Measurements from ENCODE around the gene BEX4. TPM values are rescaled to one million over a fixed set of nuclear protein-coding genes. Genes with fewer than 3 reads are reported as not detected.
"Not testable (repeated sequence)": the region's sequence is repeated elsewhere in the genome, so short reads cannot be mapped to it uniquely, and the experiment has no call there.

BEX4 gene
- total and polyA plus RNA-seq, 2 of the 4 experiments (the other 2 are of a cell fraction): 0.54 to 6.8 TPM

- H3K27me3 ChIP-seq (ENCODE audit: control insufficient read depth, insufficient read depth, low read length); intact Hi-C loops (cut with micrococcal nuclease); H3K56ac ChIP-seq (ENCODE audit: extremely low read depth, insufficient read depth, low read length); H3K4ac ChIP-seq (ENCODE audit: low read depth, low read length); H3K4me3 ChIP-seq (ENCODE audit: insufficient read depth, low read depth, low read length); H3K4me1 ChIP-seq (ENCODE audit: control insufficient read depth, insufficient read depth, low read length); H4K20me1 ChIP-seq (ENCODE audit: insufficient read depth, low read length); H3K9ac ChIP-seq (ENCODE audit: low read depth, low read length); H2BK20ac ChIP-seq (ENCODE audit: low read depth, low read length); H3K18ac ChIP-seq (ENCODE audit: low read depth, low read length); H4K91ac ChIP-seq (ENCODE audit: insufficient read depth, low read depth, low read length); H2AFZ ChIP-seq (replicated peaks; ENCODE audit: low read length, poor library complexity); ATAC-seq (ENCODE audit: low read depth); DNase-seq; POLR2A ChIA-PET (ENCODE audit: unreplicated experiment); H3K23ac ChIP-seq (ENCODE audit: low read depth, low read length); H3K14ac ChIP-seq (replicated peaks; ENCODE audit: low read depth, low read length); H3K79me1 ChIP-seq (ENCODE audit: low read depth in 1 of 2, low read length in 2 of 2); H3K27ac ChIP-seq (ENCODE audit: insufficient read depth, low read length); H2BK120ac ChIP-seq (ENCODE audit: low read depth, low read length); H3K36me3 ChIP-seq (ENCODE audit: control insufficient read depth, insufficient read depth, low read length); H2BK5ac ChIP-seq (ENCODE audit: low read depth, low read length, poor library complexity, severe bottlenecking); dilution Hi-C loops (cut with HindIII; ENCODE audit: low sequenced_read_pairs, unreplicated experiment); H3K4me2 ChIP-seq (ENCODE audit: low read depth, low read length); H3K9me3 ChIP-seq (ENCODE audit: control insufficient read depth, insufficient read depth, low read length); H3K9me1 ChIP-seq (ENCODE audit: insufficient read depth, low read length); in situ Hi-C loops (cut with MboI; ENCODE audit: low sequenced_read_pairs); H4K5ac ChIP-seq (ENCODE audit: low read depth, low read length); H4K8ac ChIP-seq (ENCODE audit: low read depth in 2 of 2, low read length in 2 of 2); H2AK9ac ChIP-seq (replicated peaks; ENCODE audit: low read depth, low read length, poor library complexity); BruUV-seq (replicated peaks); H2AK5ac ChIP-seq (ENCODE audit: low read depth, low read length); H2BK15ac ChIP-seq (ENCODE audit: low read depth, low read length): not testable (repeated sequence)
- CTCF ChIA-PET: interaction anchor here (1.8 kb wide), 1 partner anchor 15 kb away, joined by 5 read pairs; no protein-coding TSS in a partner anchor
- WGBS, 2 experiments (ENCODE audit: extremely low coverage in 2 of 2, insufficient read length in 1 of 2): no CpG with 5 or more reads among the region's 4 CpGs
Observed at GRCh38 chrX:103225918-103226317, 11.0 kb downstream of the BEX4 start.
